Measurements from ENCODE around the gene SUPT20H. TPM values are rescaled to one million over a fixed set of nuclear protein-coding genes. Genes with fewer than 3 reads are reported as not detected.
A peak's percentile ranks its signal among the peaks of the same experiment; 100 is the strongest.

The SUPT20H gene
- total and polyA plus RNA-seq, 2 donors (not counting 3 experiments of a cell fraction or from before 2014, with no cell fraction given), result 47.2 to 70.7 TPM

GRCh38 chr13:36973009-36973408, 86.5 kb downstream of the SUPT20H start:
- DNase-seq (ENCODE audit: low read depth, low spot score) (no peak), FAIRE-seq (no peak)
- Histone ChIP-seq H3K27ac (ENCODE audit: insufficient read depth, low read depth, low read length) (no peak overlapping the region), H3K9me3 (replicated peaks; ENCODE audit: control insufficient read depth, insufficient read depth, low read length) (no peaks in the 10 kb centered on the region), H4K20me1 (replicated peaks; ENCODE audit: control insufficient read depth, extremely low read depth, insufficient read depth, low read length) (no peaks in the 10 kb centered on the region), H3K4me3 (replicated peaks in 1 of 3; ENCODE audit: insufficient read depth in 1 of 3, low read depth in 1 of 3, low read length in 3 of 3) (no peak overlapping the region), H3K79me2 (ENCODE audit: control insufficient read depth, insufficient read depth, low read length) (no peaks in the 10 kb centered on the region), H3K9me1 (replicated peaks; ENCODE audit: control insufficient read depth, extremely low read depth, insufficient read depth, low read length) (no peaks in the 10 kb centered on the region), H3K4me2 (ENCODE audit: insufficient read depth, low read length) (no peak overlapping the region), H3K36me3 (ENCODE audit: control insufficient read depth in 2 of 2, extremely low read depth in 1 of 2, insufficient read depth in 2 of 2, low read length in 2 of 2) (peaks cover 0 to 2% of the 10 kb centered on the region in 2 experiments), H3K4me1 (ENCODE audit: control insufficient read depth, extremely low read depth, insufficient read depth, low read length) (peaks cover 2% of the 10 kb centered on the region), H2AFZ (ENCODE audit: low read depth, low read length) (no peak overlapping the region), H3K27me3 (ENCODE audit: control insufficient read depth in 2 of 2, insufficient read depth in 2 of 2, low read length in 2 of 2) (no peaks in the 10 kb centered on the region), H3K9ac (replicated peaks; ENCODE audit: extremely low read depth, insufficient read depth, low read length) (no peak overlapping the region)
- TF ChIP-seq FOS (IDR thresholded peaks at IDR 0.05; ENCODE audit: borderline replicate concordance, insufficient read depth, low read length), result peak; percentile 35
- TF ChIP-seq, protein P1, sequence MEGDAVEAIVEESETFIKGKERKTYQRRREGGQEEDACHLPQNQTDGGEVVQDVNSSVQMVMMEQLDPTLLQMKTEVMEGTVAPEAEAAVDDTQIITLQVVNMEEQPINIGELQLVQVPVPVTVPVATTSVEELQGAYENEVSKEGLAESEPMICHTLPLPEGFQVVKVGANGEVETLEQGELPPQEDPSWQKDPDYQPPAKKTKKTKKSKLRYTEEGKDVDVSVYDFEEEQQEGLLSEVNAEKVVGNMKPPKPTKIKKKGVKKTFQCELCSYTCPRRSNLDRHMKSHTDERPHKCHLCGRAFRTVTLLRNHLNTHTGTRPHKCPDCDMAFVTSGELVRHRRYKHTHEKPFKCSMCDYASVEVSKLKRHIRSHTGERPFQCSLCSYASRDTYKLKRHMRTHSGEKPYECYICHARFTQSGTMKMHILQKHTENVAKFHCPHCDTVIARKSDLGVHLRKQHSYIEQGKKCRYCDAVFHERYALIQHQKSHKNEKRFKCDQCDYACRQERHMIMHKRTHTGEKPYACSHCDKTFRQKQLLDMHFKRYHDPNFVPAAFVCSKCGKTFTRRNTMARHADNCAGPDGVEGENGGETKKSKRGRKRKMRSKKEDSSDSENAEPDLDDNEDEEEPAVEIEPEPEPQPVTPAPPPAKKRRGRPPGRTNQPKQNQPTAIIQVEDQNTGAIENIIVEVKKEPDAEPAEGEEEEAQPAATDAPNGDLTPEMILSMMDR (IDR thresholded peaks at IDR 0.05; ENCODE audit: extremely low read depth in 1 of 2, insufficient read depth in 1 of 2, low read depth in 1 of 2, low read length in 2 of 2), result no peak
- ChIA-PET CTCF (interaction anchor here (0.6 to 1.9 kb wide), 5 partner anchors 9 to 115 kb away, joined by 3 to 9 read pairs (median 4); no protein-coding TSS in a partner anchor), POLR2A (interaction anchor here (0.6 kb wide), 1 partner anchor 27 kb away, joined by 3 read pairs; no protein-coding TSS in a partner anchor)
- intact Hi-C loops (cut with micrococcal nuclease) (no loop called here), dilution Hi-C loops (cut with MboI; ENCODE audit: extremely low pct_ligation_motif_present, low sequenced_read_pairs) (no loop called here)
- no TSS peak for BruUV-seq (replicated peaks)

DNA sequence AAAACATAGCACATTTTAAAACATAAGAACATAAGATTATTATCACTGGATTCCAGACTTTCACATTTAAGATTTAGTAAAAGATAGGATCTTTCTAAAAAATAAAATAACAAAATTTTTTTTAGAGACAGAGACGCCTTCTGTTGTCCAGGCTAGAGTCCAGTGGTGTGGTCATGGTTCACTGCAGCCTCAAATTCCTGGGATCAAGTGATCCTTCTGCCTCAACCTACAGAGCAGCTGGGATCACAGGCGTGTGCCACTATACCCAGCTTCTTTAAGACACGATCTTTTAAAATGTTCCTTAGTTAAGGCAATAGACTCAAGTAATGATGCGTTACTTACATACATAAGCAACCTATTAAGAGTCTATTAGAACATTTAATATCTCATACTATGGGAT, 93.1 kb downstream of the SUPT20H start:
- POLR2A ChIA-PET, result no interaction called here
- intact Hi-C loops (cut with micrococcal nuclease) (no loop called here), dilution Hi-C loops (cut with MboI; ENCODE audit: extremely low pct_ligation_motif_present, low sequenced_read_pairs) (no loop called here)
- CTCF ChIA-PET, result interaction anchor here (1.2 to 6.1 kb wide), 10 partner anchors 11 to 117 kb away, joined by 3 to 60 read pairs (median 6); no protein-coding TSS in a partner anchor
- DNase-seq (ENCODE audit: low read depth, low spot score) (peak; percentile 24), FAIRE-seq (peak; percentile 8)
- peak overlapping the region; percentile 93 for H3K27ac ChIP-seq (ENCODE audit: insufficient read depth, low read depth, low read length)
- no TSS peak for BruUV-seq (replicated peaks)
- peaks cover 2% of the 10 kb centered on the region for H3K79me2 ChIP-seq (ENCODE audit: control insufficient read depth, insufficient read depth, low read length)
- peak overlapping the region; percentile 74 for H3K4me2 ChIP-seq (ENCODE audit: insufficient read depth, low read length)
- H3K27me3 ChIP-seq (ENCODE audit: control insufficient read depth in 2 of 2, insufficient read depth in 2 of 2, low read length in 2 of 2), result no peaks in the 10 kb centered on the region
- H3K4me1 ChIP-seq (ENCODE audit: control insufficient read depth, extremely low read depth, insufficient read depth, low read length), result peaks cover 33% of the 10 kb centered on the region
- H3K9me1 ChIP-seq (replicated peaks; ENCODE audit: control insufficient read depth, extremely low read depth, insufficient read depth, low read length), result no peaks in the 10 kb centered on the region
- peak overlapping the region; percentile 25 for H3K9ac ChIP-seq (replicated peaks; ENCODE audit: extremely low read depth, insufficient read depth, low read length)
- no peak overlapping the region for H2AFZ ChIP-seq (ENCODE audit: low read depth, low read length)
- peaks cover 7 to 8% of the 10 kb centered on the region in 2 experiments for H3K36me3 ChIP-seq (ENCODE audit: control insufficient read depth in 2 of 2, extremely low read depth in 1 of 2, insufficient read depth in 2 of 2, low read length in 2 of 2)
- no peaks in the 10 kb centered on the region for H3K9me3 ChIP-seq (replicated peaks; ENCODE audit: control insufficient read depth, insufficient read depth, low read length)
- H4K20me1 ChIP-seq (replicated peaks; ENCODE audit: control insufficient read depth, extremely low read depth, insufficient read depth, low read length), result no peaks in the 10 kb centered on the region
- no peak for TF ChIP-seq JUN (IDR thresholded peaks at IDR 0.05; ENCODE audit: borderline replicate concordance, insufficient read depth, insufficient read length, low read depth)
- TF ChIP-seq FOS (IDR thresholded peaks at IDR 0.05; ENCODE audit: borderline replicate concordance, insufficient read depth, low read length), result no peak
- no peak for TF ChIP-seq GATA2 (IDR thresholded peaks at IDR 0.05; ENCODE audit: insufficient read depth, insufficient read length, low read depth, low read length)
- no peak for TF ChIP-seq EZH2 (IDR thresholded peaks at IDR 0.05; ENCODE audit: borderline replicate concordance, low read depth, low read length, severe bottlenecking)
- no peak for TF ChIP-seq POLR2A (IDR thresholded peaks at IDR 0.05; ENCODE audit: low read depth, low read length)
- TF ChIP-seq, protein P1 (IDR thresholded peaks at IDR 0.05; ENCODE audit: extremely low read depth in 1 of 2, insufficient read depth in 1 of 2, low read depth in 1 of 2, low read length in 2 of 2), result no peak
- no peak for TF ChIP-seq MAX (IDR thresholded peaks at IDR 0.05; ENCODE audit: insufficient read depth, insufficient read length)
- TF ChIP-seq MYC (IDR thresholded peaks at IDR 0.05; ENCODE audit: low read depth, low read length), result no peak
- TF ChIP-seq POLR2AphosphoS5 (IDR thresholded peaks at IDR 0.05; ENCODE audit: insufficient read depth, low read depth, low read length), result no peak
- no peak overlapping the region for H3K4me3 ChIP-seq (replicated peaks in 1 of 3; ENCODE audit: insufficient read depth in 1 of 3, low read depth in 1 of 3, low read length in 3 of 3)
